B cell (primary cell): ENCODE measurements around the gene RBBP6. TPM values are rescaled to one million over a fixed set of nuclear protein-coding genes. Genes with fewer than 3 reads are reported as not detected.

Source experiments
- ATAC-seq: fragments of 200-7000 bp; cut with Tn5 transposase; one replicate; pipeline ENCODE4 v1.10.0; 2021; ENCODE audit warnings: low read depth, mild to moderate bottlenecking, moderate number of reproducible peaks, moderate library complexity
- CTCF ChIA-PET: fragments of 350-600 bp; sonication (Branson Sonifier 250); formaldehyde crosslinking; loops from one replicate; lab custom pipeline; 2021; ENCODE audit warnings: antibody characterized with exemption, inconsistent platforms; lab: Charles Lee
- POLR2A ChIA-PET: fragments of 350-600 bp; sonication (Branson Sonifier 250); formaldehyde crosslinking; loops from one replicate; lab custom pipeline; 2021; ENCODE audit warnings: antibody characterized with exemption; lab: Charles Lee
- DNase-seq: peaks from one replicate; pipeline ENCODE4 v3.0.0; 2013
- H2AFZ ChIP-seq: 2 replicates; pipeline ENCODE4 v1.6.1; 2012; ENCODE audit warnings: mild to moderate bottlenecking, low read depth, low read length; ENCODE audit not compliant: insufficient read depth, poor library complexity, severe bottlenecking
- H3K27ac ChIP-seq, 2 donors: 1 replicate in 1 of 2; 2 replicates in 1 of 2; pipeline ENCODE4 v1.5.1; 2012 to 2013; ENCODE audit warnings: low read length in 2 of 2, mild to moderate bottlenecking in 2 of 2, moderate library complexity in 1 of 2
- H3K27me3 ChIP-seq, 4 experiments: fragments of 200-600 bp in 1 of 4; sonication (generic) in 1 of 4; replicated peaks in 1 of 4; 1 replicate in 2 of 4; 2 replicates in 2 of 4; pipeline versions ENCODE4 v1.6.1 to v1.7.0; 2013 to 2016; ENCODE audit warnings: low read length in 3 of 4, mild to moderate bottlenecking in 2 of 4, mixed read lengths in 1 of 4, moderate library complexity in 1 of 4; ENCODE audit not compliant: insufficient read depth in 4 of 4, control insufficient read depth in 3 of 4; ENCODE audit errors: control extremely low read depth in 1 of 4
- H3K36me3 ChIP-seq, 2 experiments: replicated peaks in 1 of 2; 1 replicate in 1 of 2; 2 replicates in 1 of 2; pipeline versions ENCODE4 v1.6.1 to v1.7.1; 2013; ENCODE audit warnings: low read length in 1 of 2; ENCODE audit not compliant: insufficient read depth in 2 of 2, control insufficient read depth in 1 of 2; ENCODE audit errors: control extremely low read depth in 1 of 2, extremely low read depth in 1 of 2
- H3K4me1 ChIP-seq, 2 donors: fragments of 200-600 bp in 1 of 2; sonication (generic) in 1 of 2; 1 replicate in 1 of 2; 2 replicates in 1 of 2; pipeline versions ENCODE4 v1.5.1 to v1.6.1; 2013 to 2017; ENCODE audit warnings: low read length in 2 of 2; ENCODE audit not compliant: control insufficient read depth in 2 of 2, insufficient read depth in 2 of 2
- H3K4me2 ChIP-seq: replicated peaks from 2 replicates; pipeline ENCODE3; 2012; ENCODE audit warnings: mild to moderate bottlenecking, low read depth, low read length; ENCODE audit not compliant: poor library complexity, severe bottlenecking
- H3K4me3 ChIP-seq, 5 experiments: fragments of 200-600 bp in 1 of 5; sonication (generic) in 1 of 5; 1 replicate in 3 of 5; 2 replicates in 2 of 5; pipeline versions ENCODE4 v1.5.1 to v1.7.0; 2011 to 2016; ENCODE audit warnings: low read length in 4 of 5, mild to moderate bottlenecking in 4 of 5, low read depth in 2 of 5, control low read depth in 1 of 5, moderate library complexity in 1 of 5; ENCODE audit not compliant: insufficient read depth in 1 of 5; ENCODE audit errors: control extremely low read depth in 1 of 5, extremely low read depth in 1 of 5
- H3K79me2 ChIP-seq: fragments of 200-600 bp; sonication (generic); one replicate; pipeline ENCODE4 v1.6.0; 2016; ENCODE audit warnings: low read length; ENCODE audit not compliant: control insufficient read depth, insufficient read depth
- H3K9ac ChIP-seq: fragments of 200-600 bp; sonication (generic); 2 replicates; pipeline ENCODE4 v1.6.1; 2017; ENCODE audit warnings: mild to moderate bottlenecking, low read length, moderate library complexity
- H3K9me3 ChIP-seq, 3 donors: one replicate each; pipeline versions ENCODE4 v1.6.1 to v1.7.1; 2013; ENCODE audit warnings: low read length in 2 of 3; ENCODE audit not compliant: control insufficient read depth in 2 of 3, insufficient read depth in 1 of 3; ENCODE audit errors: control extremely low read depth in 1 of 3
- H4K20me1 ChIP-seq: 2 replicates; pipeline ENCODE4 v1.6.0; 2012; ENCODE audit warnings: mild to moderate bottlenecking, low read length; ENCODE audit not compliant: insufficient read depth, control insufficient read depth, poor library complexity, severe bottlenecking
- H3K27ac Mint-ChIP-seq: one replicate; pipeline ENCODE4 v1.8.0; 2021; ENCODE audit warnings: mixed read lengths
- H3K27me3 Mint-ChIP-seq: one replicate; pipeline ENCODE4 v1.8.0; 2021; ENCODE audit warnings: mixed read lengths
- H3K4me1 Mint-ChIP-seq: one replicate; pipeline ENCODE4 v1.8.0; 2021; ENCODE audit warnings: mixed read lengths
- H3K4me3 Mint-ChIP-seq: one replicate; pipeline ENCODE4 v1.8.0; 2021; ENCODE audit warnings: mixed read lengths
- H3K9me3 Mint-ChIP-seq: one replicate; pipeline ENCODE4 v1.8.0; 2022; ENCODE audit warnings: mixed read lengths; ENCODE audit not compliant: insufficient read depth
- CTCF ChIP-seq: fragments of 200-600 bp; IDR thresholded peaks from one replicate; pipeline ENCODE4 v1.8.0; 2022; ENCODE audit warnings: antibody characterized with exemption, mild to moderate bottlenecking
- EZH2 ChIP-seq: IDR thresholded peaks from 2 replicates; pipeline ENCODE4 v1.6.1; 2012; ENCODE audit warnings: borderline replicate concordance, low read depth, mild to moderate bottlenecking, moderate library complexity, low read length; ENCODE audit not compliant: insufficient read depth, poor library complexity, severe bottlenecking
- WGBS: methylation state at CpG from one replicate; pipeline ENCODE4 v1.1.5; 2013; ENCODE audit warnings: missing lambda C conversion rate; ENCODE audit not compliant: insufficient coverage; 5-methylcytosine and 5-hydroxymethylcytosine counted together
- intact Hi-C: fragments of 100-400 bp; cut with micrococcal nuclease; formaldehyde crosslinking; loops from one replicate; pipeline ENCODE4 v1.10.0; 2022
- polyA plus RNA-seq: library from polyadenylated mRNA; depleted of rRNA; stranded (reverse); fragments of >200 nt; gene quantifications from 2 replicates; pipeline ENCODE4 v1.2.3, GENCODE V29; 2012
- total RNA-seq, 2 donors: library from RNA; stranded (reverse); fragments of 120-200 nt in 1 of 2; gene quantifications; 1 replicate in 1 of 2; 2 replicates in 1 of 2; pipeline versions ENCODE4 v1.2.3 to v1.2.4, GENCODE V29; 2013 to 2022

The RBBP6 gene
- total and polyA plus RNA-seq, 2 donors (not counting 1 experiment from before 2014, with no cell fraction given) = 107 to 132 TPM

- WGBS = no CpG with 5 or more reads among the region's 1 CpG
- H3K27me3 ChIP-seq = no peaks in the 10 kb centered on the region
- H3K36me3 ChIP-seq = peaks cover 34 to 55% of the 10 kb centered on the region in 2 experiments
- ChIA-PET CTCF (interaction anchor here (1.4 kb wide), 1 partner anchor 11 kb away, joined by 6 read pairs; no protein-coding TSS in a partner anchor), POLR2A (interaction anchor here (0.6 kb wide), 1 partner anchor 12 kb away, joined by 4 read pairs; no protein-coding TSS in a partner anchor)
- Mint-ChIP-seq H3K4me1 (peaks cover 19% of the 10 kb centered on the region), H3K9me3 (no peaks in the 10 kb centered on the region), H3K4me3 (no peak overlapping the region), H3K27me3 (no peaks in the 10 kb centered on the region), H3K27ac (no peak overlapping the region)
- intact Hi-C loops = no loop called here
- H2AFZ ChIP-seq = no peak overlapping the region
- H3K4me2 ChIP-seq = no peak overlapping the region
- peaks cover 43% of the 10 kb centered on the region for H4K20me1 ChIP-seq
- ATAC-seq (no peak), DNase-seq (no peak)
- H3K4me1 ChIP-seq = no peaks in the 10 kb centered on the region
- no peak overlapping the region for H3K9ac ChIP-seq
- H3K27ac ChIP-seq = no peak overlapping the region
- H3K4me3 ChIP-seq = no peak overlapping the region
- TF ChIP-seq EZH2 (no peak), CTCF (no peak)
- peaks cover 56% of the 10 kb centered on the region for H3K79me2 ChIP-seq
- H3K9me3 ChIP-seq = no peaks in the 10 kb centered on the region
These were observed 10.9 kb downstream of the RBBP6 start for GRCh38 chr16:24550295-24550694.

GRCh38 chr16:24552705-24553246, 13.4 kb downstream of the RBBP6 start:
- Histone ChIP-seq H3K27ac (no peak overlapping the region), H3K79me2 (peaks cover 32% of the 10 kb centered on the region), H3K4me3 (no peak overlapping the region), H3K9ac (no peak overlapping the region), H3K9me3 (no peaks in the 10 kb centered on the region), H4K20me1 (peaks cover 25% of the 10 kb centered on the region), H3K36me3 (peaks cover 37 to 49% of the 10 kb centered on the region in 2 experiments), H2AFZ (no peak overlapping the region), H3K27me3 (no peaks in the 10 kb centered on the region), H3K4me2 (no peak overlapping the region), H3K4me1 (no peaks in the 10 kb centered on the region)
- intact Hi-C loops = no loop called here
- no CpG with 5 or more reads among the region's 1 CpG for WGBS
- no peak overlapping the region for H3K4me3 Mint-ChIP-seq
- ChIA-PET CTCF (no interaction called here), POLR2A (no interaction called here)
- DNase-seq = no peak
- TF ChIP-seq EZH2 = no peak
- no peak for TF ChIP-seq CTCF
- peaks cover 10% of the 10 kb centered on the region for H3K4me1 Mint-ChIP-seq
- no peak overlapping the region for H3K27ac Mint-ChIP-seq
- no peaks in the 10 kb centered on the region for H3K9me3 Mint-ChIP-seq
- no peaks in the 10 kb centered on the region for H3K27me3 Mint-ChIP-seq
- ATAC-seq = no peak
